HEK293T (cell line): Measurements from ENCODE around the gene DNAH12.
A peak's percentile ranks its signal among the peaks of the same experiment; 100 is the strongest.

Experiments
- CTCF ChIA-PET: fragments of 350-600 bp; formaldehyde crosslinking; extraction: SDS; loops from one replicate; lab custom pipeline; 2021; ENCODE audit warnings: antibody characterized with exemption, inconsistent platforms; lab: Yijun Ruan, JAX
- POLR2A ChIA-PET: fragments of 350-600 bp; formaldehyde crosslinking; extraction: SDS; loops from one replicate; lab custom pipeline; 2020; ENCODE audit warnings: antibody characterized with exemption, inconsistent platforms; lab: Yijun Ruan, JAX
- DNase-seq: peaks from one replicate; pipeline ENCODE4 v3.0.0; 2012; ENCODE audit warnings: mixed read lengths; ENCODE audit errors: extremely low spot score
- ARNT ChIP-seq: fragments of 450-650 bp; IDR thresholded peaks from 2 replicates; pipeline ENCODE4 v1.6.1; 2017; ENCODE audit warnings: mild to moderate bottlenecking
- BHLHE40 ChIP-seq: fragments of 450-650 bp; IDR thresholded peaks from 2 replicates; pipeline ENCODE4 v1.6.1; 2016; ENCODE audit warnings: mild to moderate bottlenecking, moderate library complexity, borderline replicate concordance
- CTBP1 ChIP-seq: fragments of 450-650 bp; IDR thresholded peaks from 2 replicates; pipeline ENCODE4 v1.6.1; 2016; ENCODE audit warnings: borderline replicate concordance
- ELF4 ChIP-seq: fragments of 450-650 bp; IDR thresholded peaks from 2 replicates; pipeline ENCODE4 v1.6.1; 2017; ENCODE audit warnings: antibody characterized with exemption
- FOXA1 ChIP-seq: fragments of 450-650 bp; IDR thresholded peaks from 2 replicates; pipeline ENCODE4 v1.6.1; 2016; ENCODE audit warnings: mild to moderate bottlenecking
- FOXK2 ChIP-seq: fragments of 450-650 bp; IDR thresholded peaks from 2 replicates; pipeline ENCODE4 v1.6.1; 2016; ENCODE audit warnings: mild to moderate bottlenecking
- FOXM1 ChIP-seq: fragments of 450-650 bp; IDR thresholded peaks from 2 replicates; pipeline ENCODE4 v1.6.1; 2017; ENCODE audit warnings: mild to moderate bottlenecking, borderline replicate concordance
- HDGF ChIP-seq: fragments of 450-650 bp; IDR thresholded peaks from 2 replicates; pipeline ENCODE4 v1.6.1; 2017; ENCODE audit warnings: antibody characterized with exemption, borderline replicate concordance
- L3MBTL2 ChIP-seq: fragments of 450-650 bp; conservative IDR thresholded peaks from 2 replicates; pipeline ENCODE4 v1.6.1; 2016; ENCODE audit warnings: mild to moderate bottlenecking
- LEF1 ChIP-seq: fragments of 450-650 bp; IDR thresholded peaks from 2 replicates; pipeline ENCODE4 v1.6.1; 2017; ENCODE audit warnings: mild to moderate bottlenecking, borderline replicate concordance
- NFRKB ChIP-seq: fragments of 450-650 bp; IDR thresholded peaks from 2 replicates; pipeline ENCODE4 v1.6.1; 2016; ENCODE audit warnings: mild to moderate bottlenecking, moderate library complexity
- SP1 ChIP-seq: fragments of 450-650 bp; IDR thresholded peaks from 2 replicates; pipeline ENCODE4 v1.6.1; 2017
- SUZ12 ChIP-seq: fragments of 450-650 bp; IDR thresholded peaks from 2 replicates; pipeline ENCODE4 v1.6.1; 2016; ENCODE audit warnings: mild to moderate bottlenecking
- TARDBP ChIP-seq: fragments of 450-650 bp; IDR thresholded peaks from 2 replicates; pipeline ENCODE4 v1.6.1; 2016
- ZNF384 ChIP-seq: fragments of 450-650 bp; IDR thresholded peaks from 2 replicates; pipeline ENCODE4 v1.6.1; 2016
- TF ChIP-seq, protein P1 (sequence below): fragments of 450-650 bp; IDR thresholded peaks from 2 replicates; pipeline ENCODE4 v1.6.1; 2016

The DNAH12 gene

DNA sequence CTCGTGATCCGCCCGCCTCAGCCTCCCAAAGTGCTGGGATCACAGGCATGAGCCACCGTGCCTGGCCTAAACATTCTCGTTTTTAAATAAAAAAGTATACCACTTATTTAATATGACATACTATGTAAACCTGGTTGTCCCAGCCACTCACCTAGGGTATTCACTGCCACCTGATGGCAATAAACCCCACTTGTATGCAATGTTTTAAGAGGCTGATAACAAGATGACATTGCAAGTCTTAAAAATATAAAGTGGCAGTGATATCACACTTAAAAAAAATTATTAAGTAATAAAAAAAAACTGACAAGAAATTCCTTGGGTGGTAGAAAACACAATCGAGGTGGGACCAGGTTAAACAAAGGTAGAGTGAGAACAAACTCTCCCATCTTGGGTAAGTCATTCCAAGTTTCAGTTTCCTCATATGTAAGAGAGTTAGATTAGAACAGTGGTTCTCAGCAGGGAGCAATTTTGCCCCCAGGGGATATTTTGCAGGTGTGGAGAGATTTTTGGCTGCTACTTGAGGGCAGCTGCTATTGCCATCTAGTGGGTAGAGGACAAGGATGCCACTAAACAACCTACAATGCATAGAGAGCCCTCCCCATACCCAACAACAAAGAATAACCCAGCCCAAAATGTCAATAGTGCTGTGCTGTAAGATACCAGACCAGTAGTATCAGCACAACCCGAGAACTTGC, 38.5 kb upstream of the DNAH12 start:
- peak; percentile 11 for DNase-seq
- POLR2A ChIA-PET: no interaction called here
- CTCF ChIA-PET: no interaction called here

DNA sequence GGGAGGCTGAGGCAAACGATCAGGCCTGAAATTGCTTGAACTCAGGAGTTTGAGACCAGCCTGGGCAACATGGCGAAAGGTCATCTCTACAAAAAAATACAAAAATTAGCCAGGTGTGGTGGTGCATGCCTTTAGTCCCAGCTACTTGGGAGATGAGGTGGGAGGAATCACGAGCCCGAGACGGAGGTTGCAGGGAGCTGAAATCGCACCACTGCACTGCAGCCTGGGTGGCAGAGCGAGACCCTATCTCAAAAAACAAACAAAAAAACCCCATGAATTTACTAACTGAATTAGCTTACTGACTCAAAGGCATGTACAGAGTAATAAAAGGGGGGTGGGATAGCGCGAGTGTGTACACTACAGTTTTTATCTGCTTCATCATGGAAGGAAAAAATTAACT, 33.7 kb upstream of the DNAH12 start:
- CTCF ChIA-PET: no interaction called here
- POLR2A ChIA-PET: interaction anchor here (0.5 kb wide), 1 partner anchor 69 kb away, joined by 3 read pairs; no protein-coding TSS in a partner anchor
- TF ChIP-seq FOXK2 (no peak), ELF4 (no peak), FOXM1 (no peak), HDGF (no peak), BHLHE40 (no peak), SUZ12 (no peak), ARNT (no peak), CTBP1 (no peak), SP1 (no peak), NFRKB (no peak)
- TF ChIP-seq, protein P1, sequence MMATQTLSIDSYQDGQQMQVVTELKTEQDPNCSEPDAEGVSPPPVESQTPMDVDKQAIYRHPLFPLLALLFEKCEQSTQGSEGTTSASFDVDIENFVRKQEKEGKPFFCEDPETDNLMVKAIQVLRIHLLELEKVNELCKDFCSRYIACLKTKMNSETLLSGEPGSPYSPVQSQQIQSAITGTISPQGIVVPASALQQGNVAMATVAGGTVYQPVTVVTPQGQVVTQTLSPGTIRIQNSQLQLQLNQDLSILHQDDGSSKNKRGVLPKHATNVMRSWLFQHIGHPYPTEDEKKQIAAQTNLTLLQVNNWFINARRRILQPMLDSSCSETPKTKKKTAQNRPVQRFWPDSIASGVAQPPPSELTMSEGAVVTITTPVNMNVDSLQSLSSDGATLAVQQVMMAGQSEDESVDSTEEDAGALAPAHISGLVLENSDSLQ: no peak
- no peak for DNase-seq

More for the DNA sequence above, 38.5 kb upstream of the DNAH12 start:
- TF ChIP-seq HDGF (no peak), SP1 (no peak), ZNF384 (no peak), FOXA1 (no peak), ELF4 (no peak), L3MBTL2 (no peak), CTBP1 (no peak), FOXK2 (no peak), LEF1 (no peak), BHLHE40 (no peak), ARNT (no peak), FOXM1 (no peak), NFRKB (no peak), TARDBP (no peak), SUZ12 (no peak)
- TF ChIP-seq, protein P1: no peak

DNA sequence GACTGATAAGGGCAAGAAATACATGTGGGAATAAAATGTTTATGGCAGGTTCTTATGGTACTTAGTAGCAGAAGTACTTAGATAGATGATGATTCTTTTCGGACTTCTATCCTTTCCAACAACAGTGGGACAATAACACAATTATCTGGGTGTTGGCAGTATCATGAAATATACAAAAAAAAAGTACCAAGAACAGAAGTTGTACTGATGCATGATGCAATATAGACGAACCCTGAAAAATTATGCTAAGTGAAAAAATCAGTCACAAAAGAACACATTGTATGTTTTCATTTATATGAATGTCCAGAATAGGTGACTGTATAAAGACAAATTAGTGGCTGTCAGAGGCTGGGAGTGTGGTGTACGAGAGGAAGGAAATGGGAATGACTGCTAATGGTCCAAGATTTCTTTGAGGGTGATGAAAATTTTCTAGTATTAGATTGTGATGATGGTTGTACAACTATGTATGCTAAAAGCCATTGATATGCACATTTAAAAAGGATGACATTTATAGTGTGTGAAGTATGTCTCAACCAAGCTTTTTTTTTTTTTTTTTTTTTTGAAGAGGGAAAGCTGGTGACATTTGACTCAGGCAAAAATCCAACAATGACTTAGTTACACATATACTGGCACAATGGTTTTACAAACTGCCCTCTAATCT, 32.0 kb upstream of the DNAH12 start:
- TF ChIP-seq FOXM1 (no peak), ZNF384 (peak; percentile 23; the same call in 1 of the 2 replicates)
- TF ChIP-seq, protein P1: no peak
- ChIA-PET POLR2A (interaction anchor here (1.1 kb wide), 1 partner anchor 21 kb away, joined by 3 read pairs; the partner anchor contains the start of gene ARF4), CTCF (no interaction called here)
- DNase-seq: no peak

DNA sequence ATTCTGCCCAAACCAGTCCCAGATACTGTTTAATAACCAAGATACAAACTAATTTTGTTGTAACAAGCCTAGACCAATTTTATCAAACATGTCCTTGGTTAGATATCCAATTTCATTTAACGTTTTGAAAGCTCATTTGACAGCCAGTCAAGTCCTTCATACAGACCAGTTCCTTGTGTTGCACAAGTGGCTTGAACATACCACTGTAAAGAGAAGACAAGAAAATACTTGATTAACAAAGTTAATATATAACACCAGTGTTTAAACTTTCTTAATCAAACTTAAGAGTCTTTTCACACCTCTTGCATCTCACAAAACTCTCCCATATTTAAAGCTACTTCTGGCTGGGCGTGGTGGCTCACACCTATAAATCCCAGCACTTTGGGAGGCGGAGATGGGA, 28.0 kb upstream of the DNAH12 start:
- TF ChIP-seq SUZ12 (no peak), NFRKB (no peak), FOXK2 (no peak), ZNF384 (no peak), L3MBTL2 (no peak), BHLHE40 (no peak), FOXA1 (no peak), SP1 (no peak), LEF1 (no peak), ARNT (no peak), ELF4 (no peak), TARDBP (no peak), HDGF (no peak)
- CTCF ChIA-PET: no interaction called here
- POLR2A ChIA-PET: no interaction called here
- no peak for DNase-seq

DNA sequence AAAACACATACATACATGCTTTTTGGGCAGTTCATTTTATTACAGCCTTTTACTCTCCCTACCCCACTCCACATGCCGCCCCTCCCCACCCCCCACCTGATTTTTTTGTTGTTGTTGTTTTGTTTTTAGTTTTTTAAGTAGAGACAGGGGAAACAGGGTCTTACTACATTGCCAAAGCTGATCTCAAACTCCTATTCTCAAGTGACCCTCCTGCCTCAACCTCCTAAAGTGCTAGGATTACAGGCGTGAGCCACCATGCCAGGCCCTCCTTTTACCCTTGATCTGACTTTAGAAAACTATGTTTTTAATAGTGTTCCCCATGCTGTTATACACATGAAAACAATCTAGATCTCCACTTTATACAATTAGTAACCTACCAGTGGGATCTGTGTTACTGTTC, 26.7 kb upstream of the DNAH12 start:
- DNase-seq: no peak
- ChIA-PET POLR2A (interaction anchor here (1.1 kb wide), 1 partner anchor 15 kb away, joined by 3 read pairs; the partner anchor contains the start of gene PDE12), CTCF (no interaction called here)
- no peak for TF ChIP-seq SUZ12
- TF ChIP-seq FOXA1: no peak
- no peak for TF ChIP-seq NFRKB
- TF ChIP-seq CTBP1: no peak
- no peak for TF ChIP-seq ARNT
- no peak for TF ChIP-seq L3MBTL2
- no peak for TF ChIP-seq LEF1
- no peak for TF ChIP-seq BHLHE40
